ENCODE data around the gene ELAVL4. TPM values are rescaled to one million over a fixed set of nuclear protein-coding genes. Genes with fewer than 3 reads are reported as not detected.

Gene ELAVL4
- total and polyA plus RNA-seq, 5 donors from 2014 or later: not detected

DNA sequence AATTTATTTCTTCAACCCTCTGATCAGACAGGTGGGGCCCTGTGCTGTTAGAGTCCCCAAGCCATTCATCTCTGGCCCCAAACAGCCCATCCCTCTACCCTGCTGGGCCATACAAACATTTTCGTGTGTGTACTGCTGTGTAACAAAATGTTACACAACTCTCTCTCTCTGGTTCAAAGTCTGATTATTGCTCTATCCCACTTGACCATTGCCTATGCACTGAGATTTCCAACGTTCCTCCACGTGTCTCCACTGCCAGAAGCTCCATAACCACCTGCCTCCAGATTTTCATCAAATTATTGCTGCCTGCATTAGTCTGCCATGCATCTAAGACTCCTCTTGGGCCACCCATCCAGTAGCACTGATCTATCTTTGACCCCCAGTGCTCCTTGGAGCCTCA lies 104.8 kb downstream of the ELAVL4 start:
- Mint-ChIP-seq H3K4me1 (no peaks in the 10 kb centered on the region), H3K4me3 (no peak overlapping the region), H3K27me3 (no peaks in the 10 kb centered on the region), H3K36me3 (no peaks in the 10 kb centered on the region), H3K27ac (no peak overlapping the region), H3K9me3 (peaks cover 0 to 2% (median 0%) of the 10 kb centered on the region in 7 donors)
- H3K27me3 ChIP-seq (ENCODE audit: control insufficient read depth, insufficient read depth, low read length): peaks cover 2% of the 10 kb centered on the region
- H3K4me1 ChIP-seq (ENCODE audit: control insufficient read depth, insufficient read depth, low read length, poor library complexity, severe bottlenecking): no peaks in the 10 kb centered on the region
- no peak overlapping the region for H3K4me3 ChIP-seq (ENCODE audit: low read depth, low read length)
- DNase-seq (no peak), ATAC-seq (ENCODE audit: low read depth in 2 of 2) (no peak)
- no peaks in the 10 kb centered on the region for H3K36me3 ChIP-seq (ENCODE audit: control insufficient read depth, insufficient read depth, low read length)
- no peak overlapping the region for H3K27ac ChIP-seq (ENCODE audit: insufficient read depth, low read length, poor library complexity, severe bottlenecking)
- H3K9me3 ChIP-seq (ENCODE audit: control insufficient read depth in 2 of 2, low read length in 2 of 2): no peaks in the 10 kb centered on the region

DNA sequence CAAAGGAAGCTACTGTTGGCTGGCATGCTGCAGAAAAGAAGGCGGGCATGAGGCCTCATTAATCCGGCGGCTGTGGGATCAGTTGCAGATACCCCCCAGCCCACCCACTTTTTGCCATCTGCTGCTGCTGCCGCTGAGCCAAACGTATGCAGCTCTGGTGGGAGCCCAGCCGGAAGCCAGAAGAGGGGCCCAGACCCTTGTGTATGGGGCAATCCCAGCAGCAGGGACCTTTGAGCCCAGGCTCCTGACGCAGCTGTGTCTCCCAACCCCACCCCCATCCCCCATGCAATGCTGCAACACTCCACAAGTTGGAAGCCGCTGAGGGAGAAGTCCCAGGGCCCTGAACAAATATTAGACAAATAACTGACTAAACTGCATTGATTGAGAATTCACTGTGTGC lies 106.0 kb downstream of the ELAVL4 start:
- Mint-ChIP-seq H3K27ac (no peak overlapping the region), H3K4me1 (no peaks in the 10 kb centered on the region), H3K36me3 (no peaks in the 10 kb centered on the region), H3K27me3 (no peaks in the 10 kb centered on the region), H3K4me3 (no peak overlapping the region), H3K9me3 (peaks cover 0 to 2% (median 0%) of the 10 kb centered on the region in 7 donors)
- no peak overlapping the region for H3K4me3 ChIP-seq (ENCODE audit: low read depth, low read length)
- H3K27ac ChIP-seq (ENCODE audit: insufficient read depth, low read length, poor library complexity, severe bottlenecking): no peak overlapping the region
- no peak for ATAC-seq (ENCODE audit: low read depth in 2 of 2)
- no peaks in the 10 kb centered on the region for H3K4me1 ChIP-seq (ENCODE audit: control insufficient read depth, insufficient read depth, low read length, poor library complexity, severe bottlenecking)
- H3K27me3 ChIP-seq (ENCODE audit: control insufficient read depth, insufficient read depth, low read length): peaks cover 2% of the 10 kb centered on the region
- H3K9me3 ChIP-seq (ENCODE audit: control insufficient read depth in 2 of 2, low read length in 2 of 2): no peaks in the 10 kb centered on the region
- DNase-seq: no peak
- no peaks in the 10 kb centered on the region for H3K36me3 ChIP-seq (ENCODE audit: control insufficient read depth, insufficient read depth, low read length)

DNA sequence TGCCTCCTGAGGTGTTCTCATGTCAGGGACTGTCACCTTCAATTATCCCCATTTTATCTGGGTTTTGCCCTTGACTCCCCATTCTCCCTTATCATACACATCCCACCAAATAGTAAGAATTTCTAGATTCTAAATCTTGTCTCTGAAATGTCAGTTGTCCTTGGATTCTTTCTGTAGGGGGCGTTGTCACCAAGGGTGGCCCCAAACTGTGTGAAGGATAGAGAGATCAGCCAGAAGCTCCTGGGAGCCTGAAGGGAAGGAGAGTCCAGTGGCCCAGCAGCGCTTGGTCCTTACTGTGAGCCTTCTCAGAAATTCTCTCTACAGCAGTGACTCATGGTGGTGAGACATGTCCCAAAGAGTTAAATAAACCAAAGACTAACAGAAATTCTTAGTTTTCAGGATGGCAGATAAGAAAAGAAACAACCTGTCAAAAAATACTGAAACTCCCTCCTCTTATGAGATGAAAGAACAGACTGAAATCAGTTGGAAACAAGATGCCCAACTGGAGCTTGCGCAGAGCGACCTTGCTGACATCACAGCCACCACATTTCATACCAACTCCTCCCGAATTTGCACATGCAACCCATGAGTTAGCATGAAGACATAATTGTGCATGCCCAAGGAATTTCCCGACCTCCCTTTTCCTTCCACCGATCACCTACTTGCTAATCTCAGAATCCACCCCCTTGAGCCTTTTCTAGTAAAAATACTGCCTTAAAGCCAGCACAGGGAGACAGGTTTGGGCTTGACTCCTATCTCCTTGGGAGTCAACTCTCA lies 109.8 kb downstream of the ELAVL4 start:
- H3K27ac ChIP-seq (ENCODE audit: insufficient read depth, low read length, poor library complexity, severe bottlenecking): no peak overlapping the region
- H3K4me3 Mint-ChIP-seq: no peak overlapping the region

DNA sequence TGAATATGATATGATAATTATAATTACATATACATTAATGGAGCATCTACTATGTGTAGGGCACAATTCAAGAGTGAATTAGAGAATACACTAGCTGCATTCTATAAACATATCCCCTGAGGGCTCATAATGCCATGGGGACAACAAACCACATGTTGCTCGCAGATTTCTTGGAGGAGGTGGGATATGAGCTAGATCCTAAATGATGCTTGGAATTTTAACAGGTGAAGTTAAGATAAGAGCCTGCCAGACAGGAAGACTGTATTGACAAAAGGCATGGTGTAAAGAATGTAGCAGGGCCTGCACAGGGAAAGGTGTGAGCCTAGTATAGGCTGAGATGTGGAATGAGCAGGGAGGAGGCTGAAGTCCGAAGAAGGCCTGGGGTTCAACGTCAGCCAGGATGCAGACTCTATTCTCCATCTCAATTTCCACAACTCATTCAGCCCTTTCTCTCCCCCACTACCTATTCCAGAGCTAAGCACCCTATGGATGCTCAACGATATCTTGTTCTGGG lies 120.2 kb downstream of the ELAVL4 start:
- H3K27ac Mint-ChIP-seq: no peak overlapping the region
- Histone ChIP-seq H3K36me3 (ENCODE audit: control insufficient read depth, insufficient read depth, low read length) (no peaks in the 10 kb centered on the region), H3K9me3 (ENCODE audit: control insufficient read depth in 2 of 2, low read length in 2 of 2) (peaks cover 2 to 3% of the 10 kb centered on the region in 2 experiments), H3K4me1 (ENCODE audit: control insufficient read depth, insufficient read depth, low read length, poor library complexity, severe bottlenecking) (no peaks in the 10 kb centered on the region), H3K27me3 (ENCODE audit: control insufficient read depth, insufficient read depth, low read length) (no peaks in the 10 kb centered on the region), H3K4me3 (ENCODE audit: low read depth, low read length) (no peak overlapping the region), H3K27ac (ENCODE audit: insufficient read depth, low read length, poor library complexity, severe bottlenecking) (no peak overlapping the region)
- no peak overlapping the region for H3K4me3 Mint-ChIP-seq
- H3K36me3 Mint-ChIP-seq: no peaks in the 10 kb centered on the region
- no peaks in the 10 kb centered on the region for H3K27me3 Mint-ChIP-seq
- DNase-seq: no peak
- H3K9me3 Mint-ChIP-seq: peaks cover 0 to 18% (median 7%) of the 10 kb centered on the region in 7 donors
- ATAC-seq (ENCODE audit: low read depth in 2 of 2): no peak
- H3K4me1 Mint-ChIP-seq: no peaks in the 10 kb centered on the region

More for the DNA sequence above, 109.8 kb downstream of the ELAVL4 start:
- no peak overlapping the region for H3K27ac Mint-ChIP-seq
- Histone ChIP-seq H3K9me3 (ENCODE audit: control insufficient read depth in 2 of 2, low read length in 2 of 2) (no peaks in the 10 kb centered on the region), H3K4me1 (ENCODE audit: control insufficient read depth, insufficient read depth, low read length, poor library complexity, severe bottlenecking) (no peaks in the 10 kb centered on the region), H3K36me3 (ENCODE audit: control insufficient read depth, insufficient read depth, low read length) (no peaks in the 10 kb centered on the region), H3K27me3 (ENCODE audit: control insufficient read depth, insufficient read depth, low read length) (peaks cover 2% of the 10 kb centered on the region), H3K4me3 (ENCODE audit: low read depth, low read length) (no peak overlapping the region)
- peaks cover 0 to 2% (median 0%) of the 10 kb centered on the region in 7 donors for H3K9me3 Mint-ChIP-seq
- H3K27me3 Mint-ChIP-seq: no peaks in the 10 kb centered on the region
- ATAC-seq (ENCODE audit: low read depth in 2 of 2) (no peak), DNase-seq (no peak)
- no peaks in the 10 kb centered on the region for H3K36me3 Mint-ChIP-seq
- no peaks in the 10 kb centered on the region for H3K4me1 Mint-ChIP-seq

DNA sequence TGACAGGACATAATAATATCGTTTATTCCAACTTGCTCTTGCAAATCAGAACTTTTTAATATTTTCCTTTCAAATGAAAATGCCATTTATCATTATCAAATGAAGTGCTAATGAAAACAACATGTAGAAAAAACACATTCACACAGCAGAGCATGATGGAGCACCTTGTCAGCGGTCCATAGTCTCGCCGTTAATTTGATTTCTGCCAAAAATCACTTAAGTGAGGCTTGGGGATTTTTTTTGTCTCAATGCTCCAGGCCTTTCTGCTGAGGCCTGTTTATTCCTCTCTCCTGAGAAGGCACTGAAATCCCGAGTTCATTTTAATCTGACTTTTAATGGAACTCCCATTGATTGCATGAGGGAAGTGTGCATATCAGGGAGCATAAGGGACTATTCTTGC lies 122.5 kb downstream of the ELAVL4 start:
- no peak overlapping the region for H3K4me3 ChIP-seq (ENCODE audit: low read depth, low read length)
- no peaks in the 10 kb centered on the region for H3K4me1 ChIP-seq (ENCODE audit: control insufficient read depth, insufficient read depth, low read length, poor library complexity, severe bottlenecking)
- H3K27me3 ChIP-seq (ENCODE audit: control insufficient read depth, insufficient read depth, low read length): no peaks in the 10 kb centered on the region
- Mint-ChIP-seq H3K4me3 (no peak overlapping the region), H3K9me3 (peaks cover 0 to 13% (median 4%) of the 10 kb centered on the region in 7 donors), H3K27me3 (no peaks in the 10 kb centered on the region), H3K4me1 (no peaks in the 10 kb centered on the region), H3K27ac (no peak overlapping the region), H3K36me3 (no peaks in the 10 kb centered on the region)
- no peak overlapping the region for H3K27ac ChIP-seq (ENCODE audit: insufficient read depth, low read length, poor library complexity, severe bottlenecking)
- DNase-seq (no peak), ATAC-seq (ENCODE audit: low read depth in 2 of 2) (no peak)
- no peaks in the 10 kb centered on the region for H3K9me3 ChIP-seq (ENCODE audit: control insufficient read depth in 2 of 2, low read length in 2 of 2)
- H3K36me3 ChIP-seq (ENCODE audit: control insufficient read depth, insufficient read depth, low read length): no peaks in the 10 kb centered on the region

DNA sequence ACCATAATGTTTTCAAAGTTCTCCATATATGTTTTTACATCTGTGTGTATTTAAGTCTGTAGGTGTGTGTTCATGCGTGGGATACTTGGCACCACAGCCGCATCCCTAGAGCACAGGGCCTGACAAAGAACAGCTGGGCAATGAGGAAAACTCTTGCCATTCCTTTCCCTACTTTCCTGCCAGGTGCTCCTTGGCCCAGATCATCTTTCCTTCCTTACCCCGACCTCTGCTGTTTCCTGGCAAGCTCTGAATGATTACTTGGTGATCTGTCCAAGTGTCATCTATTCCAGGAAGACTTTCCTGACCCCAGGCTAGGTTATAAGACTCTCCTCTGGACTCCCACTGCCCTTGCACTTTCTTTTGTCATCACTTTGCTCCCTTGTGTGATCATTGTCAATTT lies 123.6 kb downstream of the ELAVL4 start:
- Mint-ChIP-seq H3K27ac (no peak overlapping the region), H3K27me3 (no peaks in the 10 kb centered on the region), H3K4me1 (no peaks in the 10 kb centered on the region), H3K36me3 (no peaks in the 10 kb centered on the region), H3K9me3 (peaks cover 0 to 11% (median 2%) of the 10 kb centered on the region in 7 donors), H3K4me3 (no peak overlapping the region)
- Histone ChIP-seq H3K4me1 (ENCODE audit: control insufficient read depth, insufficient read depth, low read length, poor library complexity, severe bottlenecking) (no peaks in the 10 kb centered on the region), H3K27ac (ENCODE audit: insufficient read depth, low read length, poor library complexity, severe bottlenecking) (no peak overlapping the region), H3K9me3 (ENCODE audit: control insufficient read depth in 2 of 2, low read length in 2 of 2) (no peaks in the 10 kb centered on the region), H3K27me3 (ENCODE audit: control insufficient read depth, insufficient read depth, low read length) (no peaks in the 10 kb centered on the region), H3K4me3 (ENCODE audit: low read depth, low read length) (no peak overlapping the region), H3K36me3 (ENCODE audit: control insufficient read depth, insufficient read depth, low read length) (no peaks in the 10 kb centered on the region)
- no peak for ATAC-seq (ENCODE audit: low read depth in 2 of 2)
- DNase-seq: no peak

DNA sequence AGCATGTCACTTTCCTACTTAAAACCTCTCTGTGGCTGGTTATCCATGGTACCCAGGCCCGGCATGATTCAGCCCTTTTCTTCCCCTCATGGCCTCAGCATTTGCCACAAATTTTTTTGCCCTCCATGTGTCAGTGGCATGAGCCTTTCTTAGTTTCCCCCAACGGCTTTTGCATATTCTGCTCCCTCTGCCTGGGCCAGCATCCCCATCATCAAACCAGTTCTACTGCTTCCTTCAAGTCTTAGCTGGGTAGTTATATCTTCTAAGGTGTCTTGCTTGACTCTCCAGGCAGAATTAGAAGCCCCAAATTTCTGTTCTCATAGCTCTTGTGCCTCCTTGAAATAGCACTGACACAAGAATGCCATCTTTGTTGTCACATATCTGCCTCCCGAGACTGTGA lies 127.9 kb downstream of the ELAVL4 start:
- Mint-ChIP-seq H3K9me3 (peaks cover 0 to 13% (median 4%) of the 10 kb centered on the region in 7 donors), H3K27me3 (peaks cover 4% of the 10 kb centered on the region), H3K36me3 (no peaks in the 10 kb centered on the region), H3K4me3 (no peak overlapping the region), H3K27ac (no peak overlapping the region), H3K4me1 (no peaks in the 10 kb centered on the region)
- ATAC-seq (ENCODE audit: low read depth in 2 of 2): no peak
- no peaks in the 10 kb centered on the region for H3K9me3 ChIP-seq (ENCODE audit: control insufficient read depth in 2 of 2, low read length in 2 of 2)
- no peak for DNase-seq
- H3K4me1 ChIP-seq (ENCODE audit: control insufficient read depth, insufficient read depth, low read length, poor library complexity, severe bottlenecking): no peaks in the 10 kb centered on the region
- H3K4me3 ChIP-seq (ENCODE audit: low read depth, low read length): no peak overlapping the region
- H3K36me3 ChIP-seq (ENCODE audit: control insufficient read depth, insufficient read depth, low read length): no peaks in the 10 kb centered on the region
- H3K27me3 ChIP-seq (ENCODE audit: control insufficient read depth, insufficient read depth, low read length): no peaks in the 10 kb centered on the region
- H3K27ac ChIP-seq (ENCODE audit: insufficient read depth, low read length, poor library complexity, severe bottlenecking): no peak overlapping the region

DNA sequence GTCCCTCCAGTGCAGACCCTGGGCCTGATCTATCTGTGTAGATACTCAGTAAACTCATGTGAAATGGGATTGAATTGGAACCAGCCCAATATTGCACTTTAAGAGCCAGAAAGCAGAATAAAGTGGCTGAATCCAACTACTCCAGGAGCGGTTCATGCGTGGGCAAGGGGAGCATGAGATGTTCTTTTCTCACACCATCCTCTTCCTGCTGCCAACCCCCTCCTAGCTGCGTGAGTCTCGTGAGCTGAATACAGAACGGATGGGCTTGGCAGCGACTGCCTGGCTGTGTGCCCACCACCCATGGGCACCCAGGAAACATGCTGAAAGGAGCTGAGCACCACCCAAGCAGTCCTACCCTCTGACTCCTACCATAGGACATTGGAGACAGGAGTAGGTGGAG lies 128.3 kb downstream of the ELAVL4 start:
- Mint-ChIP-seq H3K9me3 (peaks cover 0 to 13% (median 5%) of the 10 kb centered on the region in 7 donors), H3K27ac (no peak overlapping the region), H3K4me3 (no peak overlapping the region), H3K4me1 (no peaks in the 10 kb centered on the region), H3K36me3 (no peaks in the 10 kb centered on the region), H3K27me3 (peaks cover 4% of the 10 kb centered on the region)
- Histone ChIP-seq H3K36me3 (ENCODE audit: control insufficient read depth, insufficient read depth, low read length) (no peaks in the 10 kb centered on the region), H3K27me3 (ENCODE audit: control insufficient read depth, insufficient read depth, low read length) (no peaks in the 10 kb centered on the region), H3K9me3 (ENCODE audit: control insufficient read depth in 2 of 2, low read length in 2 of 2) (no peaks in the 10 kb centered on the region), H3K4me3 (ENCODE audit: low read depth, low read length) (no peak overlapping the region), H3K4me1 (ENCODE audit: control insufficient read depth, insufficient read depth, low read length, poor library complexity, severe bottlenecking) (no peaks in the 10 kb centered on the region), H3K27ac (ENCODE audit: insufficient read depth, low read length, poor library complexity, severe bottlenecking) (no peak overlapping the region)
- ATAC-seq (ENCODE audit: low read depth in 2 of 2): no peak
- no peak for DNase-seq
